ENCODE results near the gene GPM6B.

GPM6B gene

GRCh38 chrX:13791145-13791544, 25.7 kb downstream of the GPM6B start:
- DNase-seq (ENCODE audit: low read depth): no peak
- no peak for TF ChIP-seq CTCF (conservative IDR thresholded peaks at IDR 0.05; ENCODE audit: low read depth, low read length)
- no peak overlapping the region for H3K4me3 ChIP-seq (ENCODE audit: low read length)

GRCh38 chrX:13790206-13791131, 26.4 kb downstream of the GPM6B start:
- TF ChIP-seq CTCF (conservative IDR thresholded peaks at IDR 0.05; ENCODE audit: low read depth, low read length): no peak
- no peak for DNase-seq (ENCODE audit: low read depth)
- no peak overlapping the region for H3K4me3 ChIP-seq (ENCODE audit: low read length)

- no peak for DNase-seq (ENCODE audit: low read depth)
- H3K4me3 ChIP-seq (ENCODE audit: low read length): no peak overlapping the region
- no peak for TF ChIP-seq CTCF (conservative IDR thresholded peaks at IDR 0.05; ENCODE audit: low read depth, low read length)
Measured at GRCh38 chrX:13786048-13786447, 30.8 kb downstream of the GPM6B start.

- H3K4me3 ChIP-seq (ENCODE audit: low read length): no peak overlapping the region
- TF ChIP-seq CTCF (conservative IDR thresholded peaks at IDR 0.05; ENCODE audit: low read depth, low read length): no peak
- no peak for DNase-seq (ENCODE audit: low read depth)
Measured at GRCh38 chrX:13780868-13781427, 35.9 kb downstream of the GPM6B start.

GRCh38 chrX:13778916-13779315, 38.0 kb downstream of the GPM6B start:
- no peak for TF ChIP-seq CTCF (conservative IDR thresholded peaks at IDR 0.05; ENCODE audit: low read depth, low read length)

GRCh38 chrX:13776387-13776786, 40.5 kb downstream of the GPM6B start:
- no peak for TF ChIP-seq CTCF (conservative IDR thresholded peaks at IDR 0.05; ENCODE audit: low read depth, low read length)
- no peak for DNase-seq (ENCODE audit: low read depth)
- no peak overlapping the region for H3K4me3 ChIP-seq (ENCODE audit: low read length)

More at GRCh38 chrX:13778916-13779315, 38.0 kb downstream of the GPM6B start:
- no peak for DNase-seq (ENCODE audit: low read depth)
- no peak overlapping the region for H3K4me3 ChIP-seq (ENCODE audit: low read length)

GRCh38 chrX:13775837-13776236, 41.1 kb downstream of the GPM6B start:
- no peak for TF ChIP-seq CTCF (conservative IDR thresholded peaks at IDR 0.05; ENCODE audit: low read depth, low read length)
- H3K4me3 ChIP-seq (ENCODE audit: low read length): no peak overlapping the region
- no peak for DNase-seq (ENCODE audit: low read depth)

Measured in retinal pigment epithelial cell (primary cell).